CD14-positive monocyte (primary cell): ENCODE results near the gene IL3RA. TPM values are rescaled to one million over a fixed set of nuclear protein-coding genes. Genes with fewer than 3 reads are reported as not detected.

Source experiments
- DNase-seq, 3 donors: peaks; one replicate each; pipeline ENCODE4 v3.0.0-alpha.2; 2011 to 2022
- H2AFZ ChIP-seq: 2 replicates; pipeline ENCODE4 v1.6.0; 2012; ENCODE audit warnings: mild to moderate bottlenecking, low read depth, low read length, inconsistent platforms; ENCODE audit not compliant: insufficient read depth, poor library complexity, severe bottlenecking
- H3K27ac ChIP-seq, 2 donors: 1 replicate in 1 of 2; 2 replicates in 1 of 2; pipeline ENCODE4 v1.5.1; 2012 to 2013; ENCODE audit warnings: low read length in 2 of 2, control low read depth in 1 of 2, inconsistent platforms in 1 of 2, low read depth in 1 of 2, mild to moderate bottlenecking in 1 of 2
- H3K27me3 ChIP-seq, 2 donors: one replicate each; pipeline versions ENCODE4 v1.6.0 to v1.6.1; 2011 to 2013; ENCODE audit warnings: low read length in 2 of 2; ENCODE audit not compliant: control insufficient read depth in 2 of 2, insufficient read depth in 2 of 2
- H3K36me3 ChIP-seq, 2 donors: replicated peaks in 1 of 2; 1 replicate in 1 of 2; 2 replicates in 1 of 2; pipeline versions ENCODE4 v1.5.1 to v1.6.1; 2012 to 2013; ENCODE audit warnings: low read length in 2 of 2, control low read depth in 1 of 2, inconsistent platforms in 1 of 2, mild to moderate bottlenecking in 1 of 2; ENCODE audit not compliant: insufficient read depth in 2 of 2, control insufficient read depth in 1 of 2
- H3K4me1 ChIP-seq, 2 donors: 1 replicate in 1 of 2; 2 replicates in 1 of 2; pipeline versions ENCODE4 v1.5.1 to v1.6.1; 2012 to 2013; ENCODE audit warnings: low read length in 2 of 2, control low read depth in 1 of 2, inconsistent platforms in 1 of 2, mild to moderate bottlenecking in 1 of 2, moderate library complexity in 1 of 2; ENCODE audit not compliant: insufficient read depth in 2 of 2, control insufficient read depth in 1 of 2
- H3K4me2 ChIP-seq: replicated peaks from 2 replicates; pipeline ENCODE3; 2012; ENCODE audit warnings: low read length, moderate library complexity, mild to moderate bottlenecking; ENCODE audit not compliant: poor library complexity, severe bottlenecking; ENCODE audit errors: extremely low read depth
- H3K4me3 ChIP-seq, 3 experiments: fragments of 200-600 bp in 1 of 3; sonication (generic) in 1 of 3; replicated peaks in 1 of 3; 1 replicate in 2 of 3; 2 replicates in 1 of 3; pipeline ENCODE4 v1.5.1; 2011 to 2013; ENCODE audit warnings: low read length in 3 of 3, mild to moderate bottlenecking in 3 of 3, control low read depth in 2 of 3, low read depth in 2 of 3, inconsistent platforms in 1 of 3, moderate library complexity in 1 of 3
- H3K79me2 ChIP-seq: 2 replicates; pipeline ENCODE4 v1.6.0; 2012; ENCODE audit warnings: mild to moderate bottlenecking, control low read depth, inconsistent platforms, low read length, moderate library complexity; ENCODE audit not compliant: insufficient read depth
- H3K9ac ChIP-seq: 2 replicates; pipeline ENCODE4 v1.6.0; 2017; ENCODE audit warnings: low read length, mild to moderate bottlenecking; ENCODE audit not compliant: insufficient read depth, poor library complexity, severe bottlenecking
- H3K9me3 ChIP-seq, 2 donors: replicated peaks in 1 of 2; 1 replicate in 1 of 2; 2 replicates in 1 of 2; pipeline versions ENCODE4 v1.5.1 to v1.6.1; 2012 to 2013; ENCODE audit warnings: low read length in 2 of 2, control low read depth in 1 of 2; ENCODE audit not compliant: control insufficient read depth in 1 of 2, insufficient read depth in 1 of 2
- H4K20me1 ChIP-seq: 2 replicates; pipeline ENCODE4 v1.6.0; 2012; ENCODE audit warnings: mild to moderate bottlenecking, low read length, control low read depth, moderate library complexity; ENCODE audit not compliant: insufficient read depth
- H3K27ac Mint-ChIP-seq, 7 donors: one replicate each; pipeline ENCODE4 v1.8.0; 2020; ENCODE audit warnings: mild to moderate bottlenecking in 7 of 7, mixed read lengths in 7 of 7, moderate library complexity in 6 of 7, inconsistent platforms in 2 of 7
- H3K27me3 Mint-ChIP-seq, 3 donors: one replicate each; pipeline ENCODE4 v1.8.0; 2021 to 2022; ENCODE audit warnings: low read depth in 3 of 3, mild to moderate bottlenecking in 3 of 3, mixed read lengths in 3 of 3, moderate library complexity in 3 of 3, inconsistent platforms in 1 of 3
- H3K36me3 Mint-ChIP-seq, 2 donors: one replicate each; pipeline ENCODE4 v1.8.0; 2020; ENCODE audit warnings: mixed read lengths in 2 of 2, inconsistent platforms in 1 of 2, mild to moderate bottlenecking in 1 of 2
- H3K4me1 Mint-ChIP-seq: one replicate; pipeline ENCODE4 v1.8.0; 2020; ENCODE audit warnings: mild to moderate bottlenecking, mixed read lengths
- H3K4me3 Mint-ChIP-seq, 2 donors: one replicate each; pipeline ENCODE4 v1.8.0; 2020; ENCODE audit warnings: mild to moderate bottlenecking in 2 of 2, mixed read lengths in 2 of 2, moderate library complexity in 1 of 2
- H3K9me3 Mint-ChIP-seq, 7 donors: one replicate each; pipeline ENCODE4 v1.8.0; 2020 to 2022; ENCODE audit warnings: mixed read lengths in 7 of 7, mild to moderate bottlenecking in 6 of 7, moderate library complexity in 6 of 7, inconsistent platforms in 2 of 7
- WGBS: methylation state at CpG from one replicate; pipeline ENCODE4 v1.1.5; 2013; ENCODE audit warnings: missing lambda C conversion rate; ENCODE audit not compliant: insufficient coverage; 5-methylcytosine and 5-hydroxymethylcytosine counted together
- intact Hi-C, 2 donors: fragments of 100-400 bp; cut with micrococcal nuclease; formaldehyde crosslinking; loops; one replicate each; pipeline versions ENCODE4 v1.15.0 to v1.15.1; 2023
- polyA plus RNA-seq, 3 donors: library from polyadenylated mRNA; depleted of rRNA in 1 of 3; unstranded in 2 of 3; stranded (reverse) in 1 of 3; fragments of 300-500 nt in 2 of 3; fragments of >200 nt in 1 of 3; fragmentation: Illumina TruSeq in 2 of 3; gene quantifications; 1 replicate in 2 of 3; 2 replicates in 1 of 3; pipeline ENCODE4 v1.2.3, GENCODE V29; 2012 to 2021
- TF ChIP-seq, protein P1 (sequence below): fragments of 200-600 bp; IDR thresholded peaks from one replicate; pipeline ENCODE4 v1.8.0; 2022; ENCODE audit warnings: antibody characterized with exemption, mild to moderate bottlenecking

IL3RA gene
- polyA plus RNA-seq, 3 donors = 2.9 to 12.0 (median 4.4) TPM

DNA sequence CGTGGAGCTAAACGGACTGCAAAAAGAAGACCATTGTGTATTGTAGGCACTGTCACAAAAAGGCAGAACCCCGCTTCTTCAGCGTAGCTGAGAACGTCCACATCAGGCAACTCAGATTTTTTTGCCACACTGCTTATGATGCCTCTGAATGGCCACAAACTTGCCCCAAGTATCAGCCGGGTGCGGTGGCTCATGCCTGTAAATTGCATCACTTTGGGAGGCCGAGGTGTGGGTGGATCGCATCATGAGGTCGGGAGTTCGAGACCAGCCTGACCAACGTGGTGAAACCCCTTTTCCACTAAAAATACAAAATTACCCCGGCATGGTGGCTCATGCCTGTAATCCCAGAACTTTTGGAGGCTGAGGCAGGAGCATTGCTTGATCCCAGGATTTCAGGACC, 14.9 kb upstream of the IL3RA start:
- peaks cover 0 to 5% (median 2%) of the 10 kb centered on the region in 7 donors for H3K9me3 Mint-ChIP-seq

GRCh38 chrX:1322393-1322792, 14.2 kb upstream of the IL3RA start:
- Histone ChIP-seq H3K4me1 (peaks cover 63% of the 10 kb centered on the region in 2 donors), H3K9ac (no peak overlapping the region), H3K9me3 (no peaks in the 10 kb centered on the region), H2AFZ (no peak overlapping the region), H3K4me2 (no peak overlapping the region), H3K79me2 (peaks cover 4% of the 10 kb centered on the region), H3K27ac (peak overlapping the region in 1 of 2 donors; percentile 2), H3K4me3 (no peak overlapping the region), H3K27me3 (no peaks in the 10 kb centered on the region), H4K20me1 (no peaks in the 10 kb centered on the region), H3K36me3 (no peaks in the 10 kb centered on the region)
- Mint-ChIP-seq H3K9me3 (peaks cover 0 to 5% (median 2%) of the 10 kb centered on the region in 7 donors), H3K27me3 (peaks cover 0 to 10% (median 0%) of the 10 kb centered on the region in 3 donors), H3K36me3 (peaks cover 5 to 14% of the 10 kb centered on the region in 2 donors), H3K4me3 (peak overlapping the region in 1 of 2 donors; percentile 12), H3K27ac (peak overlapping the region; percentile 33 to 94 (median 89)), H3K4me1 (peaks cover 58% of the 10 kb centered on the region)
- 0% methylated on average over 3 of the region's 9 CpGs for WGBS
- intact Hi-C loops = loop anchor here (5.0 to 10.0 kb wide), 4 partner anchors 62 to 132 kb away; partner anchors contain the start of genes ASMTL (in 1 of the 2) and SLC25A6 (in 1 of the 2)
- TF ChIP-seq, protein P1, sequence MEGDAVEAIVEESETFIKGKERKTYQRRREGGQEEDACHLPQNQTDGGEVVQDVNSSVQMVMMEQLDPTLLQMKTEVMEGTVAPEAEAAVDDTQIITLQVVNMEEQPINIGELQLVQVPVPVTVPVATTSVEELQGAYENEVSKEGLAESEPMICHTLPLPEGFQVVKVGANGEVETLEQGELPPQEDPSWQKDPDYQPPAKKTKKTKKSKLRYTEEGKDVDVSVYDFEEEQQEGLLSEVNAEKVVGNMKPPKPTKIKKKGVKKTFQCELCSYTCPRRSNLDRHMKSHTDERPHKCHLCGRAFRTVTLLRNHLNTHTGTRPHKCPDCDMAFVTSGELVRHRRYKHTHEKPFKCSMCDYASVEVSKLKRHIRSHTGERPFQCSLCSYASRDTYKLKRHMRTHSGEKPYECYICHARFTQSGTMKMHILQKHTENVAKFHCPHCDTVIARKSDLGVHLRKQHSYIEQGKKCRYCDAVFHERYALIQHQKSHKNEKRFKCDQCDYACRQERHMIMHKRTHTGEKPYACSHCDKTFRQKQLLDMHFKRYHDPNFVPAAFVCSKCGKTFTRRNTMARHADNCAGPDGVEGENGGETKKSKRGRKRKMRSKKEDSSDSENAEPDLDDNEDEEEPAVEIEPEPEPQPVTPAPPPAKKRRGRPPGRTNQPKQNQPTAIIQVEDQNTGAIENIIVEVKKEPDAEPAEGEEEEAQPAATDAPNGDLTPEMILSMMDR = no peak
- DNase-seq = peak; percentile 69 to 87 (median 84)

More for the DNA sequence above, 14.9 kb upstream of the IL3RA start:
- 74% methylated on average over 3 of the region's 13 CpGs for WGBS
- intact Hi-C loops = loop anchor here (2.0 to 10.0 kb wide), 5 partner anchors 13 to 133 kb away; partner anchors contain the start of genes ASMTL (in 1 of the 2) and SLC25A6 (in 1 of the 2)
- no peak overlapping the region for H2AFZ ChIP-seq
- H3K79me2 ChIP-seq = peaks cover 4% of the 10 kb centered on the region
- no peaks in the 10 kb centered on the region for H3K9me3 ChIP-seq
- peak in 2 of 3 donors; percentile 35 to 50 for DNase-seq
- H3K27me3 ChIP-seq = no peaks in the 10 kb centered on the region
- no peaks in the 10 kb centered on the region for H4K20me1 ChIP-seq
- Mint-ChIP-seq H3K36me3 (peaks cover 5 to 14% of the 10 kb centered on the region in 2 donors), H3K27me3 (peaks cover 0 to 10% (median 0%) of the 10 kb centered on the region in 3 donors), H3K4me1 (peaks cover 61% of the 10 kb centered on the region), H3K4me3 (no peak overlapping the region), H3K27ac (peak overlapping the region in 4 of 7 donors; percentile 35 to 89 (median 76))
- no peaks in the 10 kb centered on the region for H3K36me3 ChIP-seq
- TF ChIP-seq, protein P1 = no peak
- no peak overlapping the region for H3K4me2 ChIP-seq
- H3K9ac ChIP-seq = no peak overlapping the region
- H3K4me3 ChIP-seq = no peak overlapping the region
- peaks cover 68 to 70% of the 10 kb centered on the region in 2 donors for H3K4me1 ChIP-seq
- H3K27ac ChIP-seq = no peak overlapping the region
